DND-41 (cell line): ENCODE data around the gene FHAD1.

Experiments
- EZH2 ChIP-seq: IDR thresholded peaks from 3 replicates; pipeline ENCODE4 v1.6.1; 2012; ENCODE audit warnings: borderline replicate concordance, low read depth, mild to moderate bottlenecking, moderate library complexity, low read length, inconsistent platforms; ENCODE audit not compliant: severe bottlenecking
- TF ChIP-seq, protein P1 (sequence below): IDR thresholded peaks from 2 replicates; pipeline ENCODE4 v1.5.1; 2012; ENCODE audit warnings: borderline replicate concordance, low read length, moderate library complexity, mild to moderate bottlenecking; ENCODE audit not compliant: poor library complexity, severe bottlenecking; ENCODE audit errors: extremely low read depth

DNA sequence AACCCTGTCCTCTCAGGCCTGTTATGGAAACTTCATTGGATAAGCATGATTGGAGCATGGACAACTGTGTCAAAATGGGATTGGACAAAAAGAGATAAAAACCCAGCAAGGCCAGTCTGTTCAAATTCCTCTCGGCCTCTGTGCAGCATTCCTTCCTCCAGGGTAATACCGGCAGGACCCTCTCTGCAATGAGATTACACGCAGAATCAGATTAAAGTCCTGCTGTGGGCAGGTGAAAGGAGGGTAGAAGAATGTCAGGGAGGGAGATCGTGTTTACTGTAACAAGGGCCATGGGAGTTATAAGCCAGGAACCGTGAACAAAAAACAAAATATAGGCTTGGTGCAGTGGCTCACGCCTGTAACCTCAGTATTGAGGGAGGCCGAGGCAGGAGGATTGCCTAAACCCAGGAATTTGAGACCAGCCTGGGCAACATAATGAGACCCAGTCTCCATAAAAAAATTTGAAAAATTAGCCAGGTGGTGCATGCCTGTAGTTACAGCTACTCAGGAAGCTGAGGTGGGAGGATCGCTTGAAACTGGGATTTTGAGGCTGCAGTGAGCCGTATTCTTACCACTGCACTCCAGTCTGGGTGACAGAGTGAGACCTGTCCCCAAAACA is 157.0 kb downstream of the FHAD1 start:
- TF ChIP-seq, protein P1, sequence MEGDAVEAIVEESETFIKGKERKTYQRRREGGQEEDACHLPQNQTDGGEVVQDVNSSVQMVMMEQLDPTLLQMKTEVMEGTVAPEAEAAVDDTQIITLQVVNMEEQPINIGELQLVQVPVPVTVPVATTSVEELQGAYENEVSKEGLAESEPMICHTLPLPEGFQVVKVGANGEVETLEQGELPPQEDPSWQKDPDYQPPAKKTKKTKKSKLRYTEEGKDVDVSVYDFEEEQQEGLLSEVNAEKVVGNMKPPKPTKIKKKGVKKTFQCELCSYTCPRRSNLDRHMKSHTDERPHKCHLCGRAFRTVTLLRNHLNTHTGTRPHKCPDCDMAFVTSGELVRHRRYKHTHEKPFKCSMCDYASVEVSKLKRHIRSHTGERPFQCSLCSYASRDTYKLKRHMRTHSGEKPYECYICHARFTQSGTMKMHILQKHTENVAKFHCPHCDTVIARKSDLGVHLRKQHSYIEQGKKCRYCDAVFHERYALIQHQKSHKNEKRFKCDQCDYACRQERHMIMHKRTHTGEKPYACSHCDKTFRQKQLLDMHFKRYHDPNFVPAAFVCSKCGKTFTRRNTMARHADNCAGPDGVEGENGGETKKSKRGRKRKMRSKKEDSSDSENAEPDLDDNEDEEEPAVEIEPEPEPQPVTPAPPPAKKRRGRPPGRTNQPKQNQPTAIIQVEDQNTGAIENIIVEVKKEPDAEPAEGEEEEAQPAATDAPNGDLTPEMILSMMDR = no peak
- no peak for TF ChIP-seq EZH2
